ENCODE results near the gene GPN1.
"Not testable (repeated sequence)": the region's sequence is repeated elsewhere in the genome, so short reads cannot be mapped to it uniquely, and the experiment has no call there.

Gene GPN1

DNA sequence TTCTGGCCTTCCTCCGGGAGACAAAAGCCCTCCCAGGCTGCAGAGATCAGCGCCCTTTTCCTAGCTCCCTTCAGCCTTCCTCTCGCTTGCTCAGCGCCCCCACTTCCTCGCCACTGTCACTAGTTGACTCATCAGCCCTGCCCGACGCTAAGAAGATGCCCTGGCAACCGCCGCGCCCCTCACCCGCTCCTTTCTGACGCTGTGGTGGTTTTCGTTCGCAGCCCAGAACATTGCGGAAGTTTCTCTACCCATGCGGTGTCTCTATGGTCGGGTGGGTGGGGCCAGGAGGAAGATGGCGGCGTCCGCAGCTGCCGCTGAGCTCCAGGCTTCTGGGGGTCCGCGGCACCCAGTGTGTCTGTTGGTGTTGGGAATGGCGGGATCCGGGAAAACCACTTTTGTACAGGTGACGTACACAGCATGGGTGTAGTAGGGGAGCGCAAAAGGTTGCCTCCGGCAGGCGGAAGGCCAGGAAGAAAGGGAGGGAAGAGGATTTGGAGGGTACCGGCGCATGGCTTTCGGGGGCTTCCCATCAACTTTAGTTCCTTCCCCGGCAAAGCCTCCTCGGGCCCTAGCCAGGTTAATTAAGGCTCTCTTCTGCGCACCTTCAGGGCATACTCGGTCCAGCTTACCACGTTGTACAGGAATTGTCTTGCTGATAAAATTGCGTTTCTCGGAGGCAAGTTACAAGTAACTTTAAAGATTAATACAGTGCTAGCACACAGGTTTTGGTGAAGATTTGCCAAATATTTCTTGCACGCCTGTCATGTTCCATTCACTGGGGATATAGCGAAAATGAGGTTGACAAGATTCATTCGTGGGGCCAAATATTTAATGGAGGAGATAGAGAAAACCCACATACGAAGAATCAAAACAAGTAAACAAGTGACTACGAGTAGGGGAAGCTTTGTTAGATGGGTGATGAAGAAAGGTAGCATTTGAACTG, at the start of gene GPN1, which contains the start of gene CCDC121:
TSS of gene GPN1 (plus strand) at position 284 of the 943 bp plus-strand sequence. CDS start at position 293, 9 bp downstream.
TSS of gene CCDC121 (minus strand) at position 246 of the 943 bp plus-strand sequence. CDS start 1,213 bp downstream, outside the sequence.
- peak; percentile 90 for DNase-seq (ENCODE audit: low read depth in 1 of 2, low spot score in 1 of 2)

DNA sequence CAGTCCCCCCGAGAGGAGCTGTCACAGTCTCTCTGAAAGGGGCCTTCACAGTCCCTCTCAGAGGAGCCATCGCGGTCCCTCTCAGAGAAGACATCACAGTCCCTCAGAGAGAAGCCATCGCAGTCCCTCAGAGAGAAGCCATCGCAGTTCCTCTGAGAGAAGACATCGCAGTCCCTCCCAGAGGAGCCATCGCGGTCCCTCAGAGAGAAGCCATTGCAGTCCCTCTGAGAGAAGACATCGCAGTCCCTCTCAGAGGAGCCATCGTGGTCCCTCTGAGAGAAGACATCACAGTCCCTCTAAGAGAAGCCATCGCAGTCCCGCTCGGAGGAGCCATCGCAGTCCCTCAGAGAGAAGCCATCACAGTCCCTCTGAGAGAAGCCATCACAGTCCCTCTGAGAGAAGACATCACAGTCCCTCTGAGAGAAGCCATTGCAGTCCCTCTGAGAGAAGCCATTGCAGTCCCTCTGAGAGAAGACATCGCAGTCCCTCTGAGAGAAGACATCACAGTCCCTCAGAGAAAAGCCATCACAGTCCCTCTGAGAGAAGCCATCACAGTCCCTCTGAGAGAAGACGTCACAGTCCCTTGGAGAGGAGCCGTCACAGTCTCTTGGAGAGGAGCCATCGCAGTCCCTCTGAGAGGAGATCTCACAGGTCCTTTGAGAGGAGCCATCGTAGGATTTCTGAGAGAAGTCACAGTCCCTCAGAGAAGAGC, 47.3 kb upstream of the GPN1 start:
- DNase-seq (ENCODE audit: low read depth in 1 of 2, low spot score in 1 of 2): no peak

DNA sequence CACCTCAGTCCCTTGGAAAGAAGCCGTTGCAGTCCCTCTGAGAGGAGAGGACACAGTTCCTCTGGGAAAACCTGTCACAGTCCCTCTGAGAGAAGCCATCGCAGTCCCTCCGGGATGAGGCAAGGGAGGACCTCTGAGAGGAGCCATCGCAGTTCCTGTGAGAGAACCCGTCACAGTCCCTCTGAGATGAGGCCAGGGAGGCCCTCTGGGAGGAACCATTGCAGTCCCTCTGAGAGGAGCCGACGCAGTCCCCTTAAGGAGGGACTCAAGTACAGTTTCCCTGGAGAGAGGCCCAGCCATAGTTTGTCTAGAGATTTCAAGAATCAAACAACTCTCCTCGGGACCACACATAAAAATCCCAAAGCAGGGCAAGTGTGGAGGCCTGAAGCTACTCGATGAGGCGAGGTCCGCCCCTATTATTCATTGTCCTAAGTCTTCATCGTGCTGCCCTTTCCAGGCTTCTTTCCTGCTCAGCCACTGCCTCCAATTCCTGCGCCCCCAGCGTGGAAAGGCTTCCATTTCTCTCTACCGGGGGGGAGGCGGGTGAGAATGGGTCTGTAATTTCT, 46.6 kb upstream of the GPN1 start:
- DNase-seq (ENCODE audit: low read depth in 1 of 2, low spot score in 1 of 2): no peak

DNA sequence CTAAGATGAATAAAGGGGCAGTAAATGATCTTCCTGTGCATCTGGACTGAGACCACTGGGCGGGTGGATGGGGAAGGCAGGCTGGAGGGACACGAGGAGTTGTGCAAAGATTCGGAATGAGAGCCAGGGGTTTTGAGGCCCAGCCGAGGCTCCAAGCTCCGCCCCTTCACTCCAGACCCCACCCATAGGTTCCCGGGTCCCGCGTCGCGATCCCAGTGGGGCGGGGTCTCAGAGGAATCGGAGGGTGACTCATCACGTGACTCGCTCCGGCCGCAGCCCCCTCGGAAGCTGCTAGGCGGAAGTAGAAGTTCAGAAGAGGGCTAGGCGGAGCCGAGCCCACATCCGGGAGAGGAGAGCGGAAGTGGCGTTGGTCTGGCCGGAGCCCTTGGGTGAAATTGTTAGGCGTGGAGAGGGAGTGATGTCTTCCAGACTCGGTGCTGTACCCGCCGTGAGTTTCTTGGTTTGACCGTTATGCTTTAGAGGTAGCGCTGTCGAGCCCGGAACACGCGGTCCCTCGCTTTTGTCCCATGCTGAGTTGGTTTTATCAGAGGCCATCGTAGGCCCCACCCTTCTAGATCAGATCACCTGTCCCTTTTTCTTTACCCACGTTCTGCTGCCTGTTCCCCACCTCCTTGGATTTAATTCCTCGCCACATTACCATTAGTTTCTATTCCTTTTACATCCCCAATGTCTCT, 46.0 kb upstream of the GPN1 start, which contains the start of gene ZNF512:
TSS of gene ZNF512 (plus strand) at position 348 of the 695 bp plus-strand sequence. CDS start at position 419, 71 bp downstream.
- DNase-seq (ENCODE audit: low read depth in 1 of 2, low spot score in 1 of 2): peak; percentile 52 to 68

DNA sequence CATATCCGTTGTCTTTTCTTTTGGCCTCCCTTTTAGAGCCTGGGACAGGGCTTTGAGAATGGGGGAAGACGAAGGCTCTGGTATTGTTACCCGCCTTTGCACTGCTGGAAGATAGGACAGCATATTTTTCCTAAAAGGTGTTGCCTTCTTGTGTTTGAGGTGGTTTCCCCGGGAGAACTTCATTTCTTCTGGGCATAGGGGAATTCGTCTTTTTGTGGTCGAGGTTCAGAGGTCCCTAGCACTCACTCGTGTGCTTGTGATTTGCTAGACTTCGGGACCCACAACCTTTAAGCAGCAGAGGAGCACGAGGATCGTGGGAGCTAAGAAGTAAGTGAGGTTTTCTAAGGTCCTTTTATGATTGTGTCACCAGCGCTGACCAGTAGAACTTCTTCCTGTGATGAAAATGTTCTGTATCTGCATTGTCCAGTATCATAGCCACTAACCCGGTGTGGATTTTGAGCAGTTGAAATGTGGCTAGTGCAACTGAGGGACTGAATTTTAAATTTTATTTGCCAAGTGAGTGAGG, 45.4 kb upstream of the GPN1 start:
- DNase-seq (ENCODE audit: low read depth in 1 of 2, low spot score in 1 of 2): no peak

DNA sequence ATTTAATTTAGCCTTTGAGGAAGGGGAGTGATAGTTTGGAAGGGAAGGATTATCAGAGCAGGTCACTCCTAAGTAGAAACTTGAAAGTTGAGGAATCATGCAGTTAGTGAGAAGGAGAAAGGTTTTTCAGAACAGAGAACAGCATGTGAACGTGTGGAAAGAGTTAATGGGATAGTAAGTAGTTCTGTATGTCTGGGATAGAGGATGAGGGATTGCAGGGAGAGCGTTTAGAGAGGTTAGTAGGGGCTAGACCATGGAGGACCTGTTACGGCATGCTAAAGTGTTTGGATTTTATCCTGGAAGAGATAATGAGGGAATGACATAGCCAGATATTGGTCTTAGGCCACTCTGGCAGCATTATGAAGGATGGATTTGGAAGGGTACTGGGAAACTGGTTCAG, 44.3 kb upstream of the GPN1 start:
- no peak for DNase-seq (ENCODE audit: low read depth in 1 of 2, low spot score in 1 of 2)

DNA sequence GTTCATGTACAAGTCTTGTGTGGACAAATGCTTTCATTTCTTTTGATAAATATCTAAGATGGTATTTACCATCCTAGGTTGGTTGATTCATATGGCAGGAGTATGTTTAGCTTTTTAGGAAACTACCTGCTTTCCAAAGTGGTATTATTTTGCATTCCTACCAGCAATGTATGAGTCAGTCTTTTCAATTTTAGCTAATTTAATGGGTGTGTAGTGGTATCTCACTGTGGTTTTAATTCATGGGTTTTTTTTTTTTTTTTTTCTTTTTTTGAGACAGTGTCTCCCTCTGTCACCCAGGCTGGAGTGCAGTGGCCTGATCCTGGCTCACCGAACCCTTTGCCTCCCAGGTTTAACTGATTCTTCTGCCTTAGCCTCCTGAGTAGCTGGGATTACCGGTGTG, 41.8 kb upstream of the GPN1 start:
- no peak for DNase-seq (ENCODE audit: low read depth in 1 of 2, low spot score in 1 of 2)

DNA sequence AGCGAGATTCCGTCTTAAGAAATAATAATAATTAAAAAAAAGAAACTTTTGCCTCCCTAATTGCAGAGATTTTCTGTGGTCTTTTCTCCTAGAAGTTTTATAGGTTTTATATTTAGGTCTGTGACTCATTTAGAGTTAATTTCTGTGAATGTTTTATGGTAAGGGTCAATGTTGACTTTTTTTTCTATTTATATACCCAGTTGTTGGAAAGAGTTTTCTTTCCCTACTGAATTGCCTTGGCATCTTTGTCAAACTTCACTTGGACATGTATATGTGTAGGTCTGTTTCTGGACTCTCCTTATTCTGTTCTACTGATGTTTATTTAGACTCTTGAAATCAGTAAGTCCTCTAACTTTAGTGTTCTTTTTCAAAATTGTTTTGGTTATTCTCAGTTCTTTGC, 40.5 kb upstream of the GPN1 start:
- DNase-seq (ENCODE audit: low read depth in 1 of 2, low spot score in 1 of 2): no peak

DNA sequence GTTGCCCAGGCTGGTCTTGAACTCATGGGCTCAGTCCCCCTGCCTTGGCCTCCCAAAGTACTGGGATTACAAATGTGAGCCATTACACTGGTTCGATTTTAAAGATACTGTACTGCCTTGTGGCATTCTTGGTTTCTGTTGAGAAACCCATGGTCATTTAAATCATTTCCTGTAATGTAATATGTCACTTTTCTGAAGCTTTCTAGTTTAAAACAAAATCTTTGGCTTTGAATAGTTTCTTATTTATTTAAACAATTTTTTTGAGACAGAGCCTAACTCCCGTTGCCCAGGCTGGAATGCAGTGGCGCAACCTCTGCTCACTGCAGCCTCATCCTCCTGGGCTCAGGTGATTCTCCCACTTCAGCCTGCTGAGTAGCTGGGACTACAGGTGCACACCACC, 37.1 kb upstream of the GPN1 start:
- no peak for DNase-seq (ENCODE audit: low read depth in 1 of 2, low spot score in 1 of 2)

DNA sequence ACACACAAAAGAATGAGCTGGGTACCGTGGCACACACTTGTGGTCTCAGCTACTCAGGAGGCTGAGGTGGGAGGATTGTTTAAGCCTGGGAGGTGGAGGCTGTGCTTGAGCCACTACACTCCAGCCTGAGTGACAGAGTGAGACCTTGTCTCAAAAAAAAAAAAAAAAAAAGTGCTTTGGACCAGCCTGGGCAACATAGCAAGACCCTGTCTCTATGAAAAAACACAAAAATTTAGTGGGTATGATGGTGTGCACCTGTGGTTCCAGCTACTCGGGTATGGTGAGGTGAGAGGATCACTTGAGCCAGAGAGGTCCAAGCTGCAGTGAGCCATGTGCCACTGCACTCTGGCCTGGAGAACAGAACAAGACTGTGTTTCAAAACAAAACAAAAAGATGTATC, 35.6 kb upstream of the GPN1 start:
- DNase-seq (ENCODE audit: low read depth in 1 of 2, low spot score in 1 of 2): no peak

DNA sequence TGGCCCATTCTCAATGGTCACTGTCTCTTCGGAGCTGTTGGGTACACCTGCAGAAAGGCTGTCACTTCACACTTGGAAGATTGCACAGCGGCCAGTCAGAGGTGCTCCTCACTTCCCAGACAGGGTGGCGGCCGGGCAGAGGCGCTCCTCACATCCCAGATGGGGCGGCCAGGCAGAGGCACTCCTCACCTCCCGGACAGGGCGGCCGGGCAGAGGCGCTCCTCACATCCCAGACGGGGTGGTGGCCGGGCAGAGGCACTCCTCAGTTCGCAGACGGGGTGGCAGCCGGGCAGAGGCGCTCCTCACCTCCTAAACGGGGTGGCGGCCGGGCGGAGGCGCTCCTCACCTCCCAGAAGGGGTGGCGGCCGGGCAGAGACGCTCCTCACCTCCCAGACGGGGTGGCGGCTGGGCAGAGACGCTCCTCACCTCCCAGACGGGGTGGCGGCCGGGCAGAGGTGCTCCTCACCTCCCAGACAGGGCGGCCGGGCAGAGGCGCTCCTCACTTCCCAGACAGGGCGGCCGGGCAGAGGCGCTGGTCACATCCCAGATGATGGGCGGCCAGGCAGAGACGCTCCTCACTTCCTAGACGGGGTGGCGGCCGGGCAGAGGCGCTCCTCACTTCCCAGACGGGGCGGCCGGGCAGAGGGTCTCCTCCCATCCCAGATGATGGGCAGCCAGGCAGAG, 34.7 kb upstream of the GPN1 start:
- not testable (repeated sequence) for DNase-seq (ENCODE audit: low read depth in 1 of 2, low spot score in 1 of 2)

DNA sequence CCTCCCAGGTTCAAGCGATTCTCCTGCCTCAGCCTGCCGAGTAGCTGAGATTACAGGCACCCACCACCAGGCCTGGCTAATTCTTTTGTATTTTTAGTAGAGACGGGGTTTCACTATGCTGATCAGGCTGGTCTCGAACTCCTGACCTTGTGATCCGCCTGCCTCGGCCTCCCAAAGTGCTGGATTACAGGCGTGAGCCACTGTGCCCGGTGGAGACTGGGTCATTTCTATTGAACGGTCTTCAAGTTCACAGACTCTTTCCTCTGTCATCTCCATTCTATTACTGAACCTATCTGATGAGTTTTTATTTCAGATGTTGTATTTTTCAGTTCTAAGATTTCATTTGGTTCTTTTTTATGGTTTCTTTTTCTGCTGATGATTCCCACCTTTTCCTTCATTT, 33.4 kb upstream of the GPN1 start:
- DNase-seq (ENCODE audit: low read depth in 1 of 2, low spot score in 1 of 2): not testable (repeated sequence)

DNA sequence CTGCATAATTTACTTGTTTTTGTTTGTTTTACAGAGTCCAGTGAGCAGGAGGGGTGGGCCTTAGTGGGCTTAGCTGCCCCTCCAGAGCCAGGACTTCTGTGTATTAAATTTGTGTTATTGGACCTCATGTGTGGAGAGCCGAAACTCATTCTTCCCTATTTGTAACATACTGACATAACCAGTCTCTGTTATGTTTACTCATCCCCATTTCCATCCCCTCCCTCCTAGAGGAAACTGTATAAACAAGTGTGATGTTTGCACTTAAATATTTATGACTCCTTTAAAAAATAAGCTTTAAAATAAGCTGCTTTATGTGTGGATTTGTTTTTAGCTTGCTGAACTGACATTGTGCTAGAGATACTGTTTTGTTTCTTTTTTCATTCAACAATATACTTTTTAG, 32.2 kb upstream of the GPN1 start:
- DNase-seq (ENCODE audit: low read depth in 1 of 2, low spot score in 1 of 2): no peak

DNA sequence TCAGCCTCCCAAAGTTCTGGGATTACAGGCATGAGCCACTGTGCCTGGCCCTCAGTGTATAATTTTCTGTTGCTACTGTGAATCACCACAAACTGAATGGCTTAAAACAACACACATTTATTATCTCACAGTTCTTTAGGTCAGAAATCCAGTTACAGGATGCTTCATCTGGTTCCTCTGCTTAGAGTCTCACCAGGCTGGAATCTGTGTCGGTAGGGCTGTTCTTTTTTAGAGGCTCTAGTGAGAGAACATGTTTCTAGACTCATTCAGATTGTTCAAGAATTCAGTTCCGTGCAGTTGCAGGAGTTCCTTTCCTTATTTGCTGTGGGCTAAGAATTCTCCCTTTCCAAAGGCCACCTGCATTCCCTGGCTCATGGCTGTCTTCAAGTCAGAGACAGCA, 22.2 kb upstream of the GPN1 start:
- DNase-seq (ENCODE audit: low read depth in 1 of 2, low spot score in 1 of 2): no peak

DNA sequence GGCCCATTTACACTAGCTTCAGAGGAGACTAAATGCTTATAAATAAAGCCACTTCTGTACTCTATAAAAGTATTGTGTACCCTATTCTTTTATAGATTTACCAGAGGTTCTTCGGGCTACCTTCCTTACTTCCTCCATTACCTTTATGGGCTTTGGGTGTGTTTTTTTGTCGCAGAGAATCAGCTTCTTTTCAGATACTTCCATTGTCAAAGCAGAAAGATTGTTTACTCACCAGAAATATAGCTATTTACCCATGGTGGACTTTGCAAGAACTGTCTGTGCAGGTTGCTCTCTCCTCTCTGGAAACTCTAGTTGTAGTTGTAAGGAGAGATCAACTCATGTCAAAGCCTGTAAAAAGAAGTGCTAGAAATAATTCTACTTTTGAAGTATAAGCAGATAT, 14.9 kb upstream of the GPN1 start:
- DNase-seq (ENCODE audit: low read depth in 1 of 2, low spot score in 1 of 2): no peak

DNA sequence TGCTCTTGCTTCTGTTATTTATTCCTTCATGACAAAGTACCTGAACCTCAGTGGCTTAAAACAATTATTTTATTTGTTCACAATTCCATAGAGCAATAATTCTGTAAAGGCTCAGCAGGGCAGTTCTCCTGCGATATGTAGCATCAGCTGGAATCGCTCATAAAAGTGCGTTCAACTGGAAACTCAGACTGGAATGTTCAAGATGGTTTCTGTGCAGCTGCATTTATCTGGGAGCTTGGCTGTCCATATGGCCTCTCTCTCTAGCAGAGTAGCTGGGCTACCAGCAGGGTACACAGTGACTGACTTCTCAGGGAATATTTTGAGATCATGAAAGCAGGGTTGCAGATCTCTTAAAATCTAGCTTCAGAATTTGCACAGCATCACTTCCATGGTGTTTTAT, 13.5 kb upstream of the GPN1 start:
- DNase-seq (ENCODE audit: low read depth in 1 of 2, low spot score in 1 of 2): no peak

DNA sequence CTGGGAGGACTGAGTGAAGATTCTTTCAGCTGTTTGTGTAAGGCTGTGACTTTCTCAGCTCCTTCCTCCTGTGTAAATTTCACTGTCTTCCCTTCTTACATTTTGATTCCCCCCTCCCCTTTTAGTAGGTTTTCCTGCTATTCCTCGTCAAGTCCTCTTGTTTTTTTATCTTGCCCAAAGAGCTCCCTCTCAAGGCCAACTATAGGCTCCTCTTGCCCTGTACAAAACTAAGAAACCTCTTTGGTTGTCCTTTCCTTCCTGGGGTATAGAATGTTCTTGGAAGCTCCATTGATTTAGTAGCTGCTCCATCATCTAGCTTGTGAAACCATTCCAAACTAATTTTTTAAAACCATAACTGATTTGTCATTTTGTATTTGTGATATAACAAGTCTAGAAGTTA, 7.3 kb upstream of the GPN1 start:
- no peak for DNase-seq (ENCODE audit: low read depth in 1 of 2, low spot score in 1 of 2)

DNA sequence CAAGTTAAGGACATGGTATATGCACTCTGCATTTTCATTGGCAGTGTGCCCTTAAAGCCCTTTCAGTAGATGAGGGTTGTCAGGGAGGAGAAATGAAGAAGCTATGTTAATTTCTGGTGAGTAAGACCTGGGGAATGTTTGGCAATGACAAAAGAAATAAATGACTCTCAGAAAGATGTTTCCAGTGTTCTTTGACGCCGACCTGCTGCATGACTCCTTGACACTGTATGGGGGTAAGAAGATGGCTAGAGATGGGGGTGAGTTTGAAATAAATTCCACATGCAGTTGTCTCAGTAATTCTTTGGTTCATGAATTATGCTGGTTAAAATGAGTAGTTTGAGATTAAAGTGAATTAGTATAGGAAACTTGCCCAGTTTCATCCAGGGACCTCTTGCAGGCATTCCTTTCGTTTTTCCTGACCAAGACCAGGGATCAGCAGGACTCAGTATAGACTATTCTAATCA, 5.9 kb upstream of the GPN1 start:
- DNase-seq (ENCODE audit: low read depth in 1 of 2, low spot score in 1 of 2): no peak

DNA sequence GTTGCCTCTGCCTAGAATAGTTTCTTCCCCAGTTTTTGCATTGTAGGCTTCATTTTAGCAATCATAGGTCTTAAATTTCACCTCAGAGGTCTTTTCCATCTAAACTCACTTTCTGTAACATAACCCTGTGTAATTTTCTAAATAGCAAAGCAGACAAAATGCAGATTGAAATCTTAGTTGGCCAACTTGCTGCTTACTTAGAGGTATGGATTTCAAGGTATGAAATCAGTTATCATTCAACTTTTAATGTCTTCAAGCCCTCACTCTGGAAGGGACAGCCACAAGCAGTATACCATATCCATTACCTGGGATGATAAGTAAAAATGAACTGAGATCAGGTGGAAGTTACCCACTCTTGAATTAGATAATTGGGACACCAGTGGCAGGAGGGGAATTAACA, 3.9 kb upstream of the GPN1 start:
- no peak for DNase-seq (ENCODE audit: low read depth in 1 of 2, low spot score in 1 of 2)

DNA sequence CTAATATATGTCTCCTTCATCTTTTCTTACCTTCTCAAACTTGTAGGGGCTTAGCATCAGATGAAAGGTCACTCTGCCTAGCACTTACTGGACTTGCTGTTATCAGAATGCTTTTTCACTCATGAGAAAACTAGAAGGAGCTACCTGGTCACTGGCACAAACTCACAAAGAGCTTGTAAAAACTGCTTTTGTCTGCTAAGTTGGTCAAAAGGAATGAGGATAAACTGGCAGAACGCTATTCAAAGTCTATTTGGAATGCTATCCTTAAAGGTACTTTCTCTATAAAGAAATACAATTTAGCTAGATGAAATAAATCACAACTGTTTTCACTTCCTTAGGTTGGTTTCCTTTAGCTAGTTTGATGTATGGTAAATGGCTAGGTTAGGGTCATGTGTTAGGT, 2.5 kb upstream of the GPN1 start:
- DNase-seq (ENCODE audit: low read depth in 1 of 2, low spot score in 1 of 2): not testable (repeated sequence)

Measured in activated T-helper 1 cell treated with anti-CD3 and anti-CD28 coated beads, Interleukin-2, amount 50 U/mL, for 16 hours (primary cell).